Activated T-cell treated with anti-CD3 and anti-CD28 coated beads, Interleukin-2, amount 50 U/mL, for 72 hours (primary cell): ENCODE data around the gene JAM2. TPM values are rescaled to one million over a fixed set of nuclear protein-coding genes. Genes with fewer than 3 reads are reported as not detected.

Experiments used
- ATAC-seq, 2 donors: fragments of 150-1000 bp; cut with Tn5 transposase; replicated peaks in 1 of 2; 2 replicates each; pipeline ENCODE4 v1.10.0; 2021; ENCODE audit warnings: moderate library complexity in 2 of 2, mild to moderate bottlenecking in 1 of 2
- DNase-seq, 2 donors: peaks; one replicate each; pipeline ENCODE4 v3.0.0; 2021 to 2022; ENCODE audit warnings: mixed read lengths in 1 of 2
- H3K27ac Mint-ChIP-seq: one replicate; pipeline ENCODE4 v1.8.0; 2022; ENCODE audit warnings: mild to moderate bottlenecking, moderate library complexity, mixed read lengths
- H3K27me3 Mint-ChIP-seq: one replicate; pipeline ENCODE4 v1.8.0; 2022; ENCODE audit warnings: low read depth, mixed read lengths
- H3K36me3 Mint-ChIP-seq, 2 donors: one replicate each; pipeline ENCODE4 v1.8.0; 2022; ENCODE audit warnings: mixed read lengths in 2 of 2, mild to moderate bottlenecking in 1 of 2; ENCODE audit not compliant: insufficient read depth in 2 of 2
- H3K4me1 Mint-ChIP-seq: one replicate; pipeline ENCODE4 v1.8.0; 2022; ENCODE audit warnings: low read depth, mixed read lengths
- H3K4me3 Mint-ChIP-seq, 2 donors: one replicate each; pipeline ENCODE4 v1.8.0; 2022; ENCODE audit warnings: mild to moderate bottlenecking in 2 of 2, mixed read lengths in 2 of 2, moderate library complexity in 2 of 2
- H3K9me3 Mint-ChIP-seq, 2 donors: one replicate each; pipeline ENCODE4 v1.8.0; 2022; ENCODE audit warnings: mixed read lengths in 2 of 2
- total RNA-seq, 2 donors: library from RNA; stranded (reverse); gene quantifications; one replicate each; pipeline ENCODE4 v1.2.3, GENCODE V29; 2022

Gene JAM2
- total RNA-seq, 2 donors from 2014 or later, result 2.0 to 2.7 TPM

- ATAC-seq (peak; percentile 1 to 6), DNase-seq (peak; percentile 80 to 83)
- H3K4me1 Mint-ChIP-seq, result peaks cover 65% of the 10 kb centered on the region
- peak overlapping the region; percentile 97 for H3K4me3 Mint-ChIP-seq
- H3K27me3 Mint-ChIP-seq, result no peaks in the 10 kb centered on the region
- peak overlapping the region; percentile 100 for H3K27ac Mint-ChIP-seq
- peaks cover 7 to 10% of the 10 kb centered on the region in 2 donors for H3K36me3 Mint-ChIP-seq
- no peaks in the 10 kb centered on the region for H3K9me3 Mint-ChIP-seq
Observed at GRCh38 chr21:25735646-25736597, 96.9 kb downstream of the JAM2 start.

DNA sequence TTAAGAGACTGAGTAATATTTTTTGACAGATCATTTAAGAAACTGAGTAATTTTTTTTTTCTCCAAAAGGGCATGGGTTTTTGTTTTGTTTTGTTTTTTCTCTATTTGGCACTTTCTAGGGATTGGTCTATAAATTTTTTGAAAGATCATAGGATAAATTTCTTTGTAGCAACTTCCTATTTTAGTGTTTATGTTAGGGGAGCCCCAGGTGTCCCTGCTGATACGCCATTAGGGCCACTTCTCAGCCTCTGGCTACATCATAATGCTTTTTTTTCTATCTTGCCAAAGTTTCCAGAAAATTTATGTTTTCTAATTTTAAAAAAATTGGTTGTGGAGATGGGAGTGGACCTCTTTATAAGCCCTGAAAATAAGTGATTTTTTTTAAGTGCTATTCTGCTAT, 98.4 kb downstream of the JAM2 start:
- H3K4me1 Mint-ChIP-seq, result peaks cover 64% of the 10 kb centered on the region
- no peak for ATAC-seq
- H3K27ac Mint-ChIP-seq, result peak overlapping the region; percentile 28
- peak overlapping the region in 1 of 2 donors; percentile 97 for H3K4me3 Mint-ChIP-seq
- DNase-seq, result no peak
- peaks cover 10% of the 10 kb centered on the region in 2 donors for H3K36me3 Mint-ChIP-seq
- H3K27me3 Mint-ChIP-seq, result no peaks in the 10 kb centered on the region
- no peaks in the 10 kb centered on the region for H3K9me3 Mint-ChIP-seq

GRCh38 chr21:25742900-25743299, 103.8 kb downstream of the JAM2 start:
- H3K4me1 Mint-ChIP-seq, result peaks cover 26% of the 10 kb centered on the region
- H3K27ac Mint-ChIP-seq, result no peak overlapping the region
- H3K27me3 Mint-ChIP-seq, result no peaks in the 10 kb centered on the region
- H3K9me3 Mint-ChIP-seq, result no peaks in the 10 kb centered on the region
- H3K36me3 Mint-ChIP-seq, result peaks cover 0 to 2% of the 10 kb centered on the region in 2 donors
- DNase-seq (no peak), ATAC-seq (no peak)
- no peak overlapping the region for H3K4me3 Mint-ChIP-seq

DNA sequence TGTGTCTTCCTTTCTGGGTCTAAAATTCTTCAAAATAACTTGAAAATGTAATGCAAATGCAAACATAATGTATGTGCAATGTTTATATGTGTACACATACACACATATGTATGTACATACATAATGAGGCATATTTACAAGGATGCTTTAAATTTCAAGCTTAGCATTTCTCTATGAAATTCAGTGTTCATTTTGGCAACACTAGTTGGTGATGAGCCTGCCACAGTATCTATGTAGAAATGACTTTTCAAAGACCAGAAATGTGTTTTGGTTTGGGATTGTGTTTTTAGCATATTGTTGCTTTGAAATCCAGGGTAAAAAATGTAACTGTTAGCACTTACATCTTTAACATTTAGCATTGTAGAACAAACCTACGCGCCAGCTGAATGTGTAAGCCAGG, 105.8 kb downstream of the JAM2 start:
- Mint-ChIP-seq H3K36me3 (peaks cover 0 to 2% of the 10 kb centered on the region in 2 donors), H3K4me1 (peaks cover 13% of the 10 kb centered on the region), H3K27ac (no peak overlapping the region), H3K27me3 (no peaks in the 10 kb centered on the region), H3K4me3 (no peak overlapping the region), H3K9me3 (no peaks in the 10 kb centered on the region)
- ATAC-seq (no peak), DNase-seq (no peak)

DNA sequence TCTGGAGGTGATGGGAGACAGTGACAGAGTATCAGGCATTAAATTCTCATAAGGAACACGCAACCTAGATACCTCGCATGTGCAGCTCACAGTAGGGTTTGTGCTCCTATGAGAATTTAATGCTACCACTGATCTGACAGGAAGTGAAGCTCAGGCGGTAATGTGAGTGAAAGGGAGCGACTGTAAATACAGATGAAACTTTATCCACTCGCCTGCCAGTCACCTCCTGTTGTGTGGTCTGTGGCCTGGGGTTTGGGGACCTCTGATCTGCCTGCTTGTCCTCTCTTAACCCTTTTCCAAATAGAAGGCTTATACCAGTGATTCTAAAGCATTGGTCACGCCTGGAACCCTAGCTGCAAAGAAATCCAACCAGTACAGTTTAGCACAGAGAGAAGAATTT, 111.0 kb downstream of the JAM2 start:
- peak in 1 of 2 donors; percentile 20 for ATAC-seq

DNA sequence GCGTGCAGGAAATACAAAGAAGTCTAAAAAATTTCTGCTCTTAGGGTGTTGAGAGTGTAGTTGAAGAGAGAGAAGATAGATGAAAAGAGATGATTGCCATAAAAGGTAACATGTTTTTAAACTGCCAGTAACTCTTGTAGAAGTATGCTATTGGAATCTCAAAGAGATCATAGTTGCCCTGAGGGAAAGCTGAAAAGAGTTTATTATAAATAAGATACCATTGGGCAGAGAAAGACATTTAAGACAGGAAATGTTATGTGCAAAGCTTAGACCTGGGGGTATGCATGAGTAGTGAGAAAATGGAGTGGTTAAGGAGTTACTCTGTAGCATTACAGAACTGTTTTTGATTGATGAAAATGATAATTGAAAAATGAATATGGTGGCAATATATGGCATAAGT, 113.4 kb downstream of the JAM2 start:
- ATAC-seq, result no peak
- Mint-ChIP-seq H3K36me3 (peaks cover 3 to 18% of the 10 kb centered on the region in 2 donors), H3K9me3 (no peaks in the 10 kb centered on the region)

More for the DNA sequence above, 111.0 kb downstream of the JAM2 start:
- DNase-seq, result no peak
- Mint-ChIP-seq H3K27ac (peak overlapping the region; percentile 12), H3K9me3 (no peaks in the 10 kb centered on the region), H3K27me3 (no peaks in the 10 kb centered on the region), H3K4me1 (peaks cover 12% of the 10 kb centered on the region), H3K36me3 (peaks cover 3 to 15% of the 10 kb centered on the region in 2 donors), H3K4me3 (no peak overlapping the region)

GRCh38 chr21:25756190-25756932, 117.3 kb downstream of the JAM2 start:
- Mint-ChIP-seq H3K9me3 (no peaks in the 10 kb centered on the region), H3K4me3 (peak overlapping the region in 1 of 2 donors; percentile 11), H3K4me1 (peaks cover 19% of the 10 kb centered on the region), H3K36me3 (peaks cover 3 to 33% of the 10 kb centered on the region in 2 donors), H3K27ac (no peak overlapping the region), H3K27me3 (no peaks in the 10 kb centered on the region)
- ATAC-seq (no peak), DNase-seq (no peak)

More for the DNA sequence above, 113.4 kb downstream of the JAM2 start:
- peaks cover 20% of the 10 kb centered on the region for H3K4me1 Mint-ChIP-seq
- DNase-seq, result no peak
- no peaks in the 10 kb centered on the region for H3K27me3 Mint-ChIP-seq
- H3K27ac Mint-ChIP-seq, result peak overlapping the region; percentile 80
- no peak overlapping the region for H3K4me3 Mint-ChIP-seq

DNA sequence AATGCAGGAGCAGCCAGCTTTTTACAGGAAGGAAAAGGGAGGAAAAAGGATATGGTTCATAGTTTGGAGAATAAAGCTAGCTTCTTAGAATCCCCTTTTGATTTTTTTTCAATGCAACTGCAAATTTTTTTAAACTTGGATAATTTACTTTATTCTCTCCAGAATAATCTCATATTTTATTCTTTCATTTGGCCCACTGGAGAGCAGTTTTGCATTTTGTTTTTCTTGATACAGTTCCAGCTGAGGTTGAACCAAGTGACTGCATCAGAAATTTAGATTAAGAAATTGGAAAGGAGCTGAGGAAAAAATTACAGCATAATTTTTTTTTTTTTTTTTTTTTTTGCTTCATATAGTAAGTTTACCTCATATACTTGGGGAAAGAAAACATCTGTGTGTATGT, 118.5 kb downstream of the JAM2 start:
- Mint-ChIP-seq H3K9me3 (no peaks in the 10 kb centered on the region), H3K27me3 (no peaks in the 10 kb centered on the region), H3K36me3 (peaks cover 3 to 27% of the 10 kb centered on the region in 2 donors), H3K27ac (peak overlapping the region; percentile 59), H3K4me1 (peaks cover 19% of the 10 kb centered on the region), H3K4me3 (no peak overlapping the region)
- DNase-seq (no peak), ATAC-seq (no peak)

DNA sequence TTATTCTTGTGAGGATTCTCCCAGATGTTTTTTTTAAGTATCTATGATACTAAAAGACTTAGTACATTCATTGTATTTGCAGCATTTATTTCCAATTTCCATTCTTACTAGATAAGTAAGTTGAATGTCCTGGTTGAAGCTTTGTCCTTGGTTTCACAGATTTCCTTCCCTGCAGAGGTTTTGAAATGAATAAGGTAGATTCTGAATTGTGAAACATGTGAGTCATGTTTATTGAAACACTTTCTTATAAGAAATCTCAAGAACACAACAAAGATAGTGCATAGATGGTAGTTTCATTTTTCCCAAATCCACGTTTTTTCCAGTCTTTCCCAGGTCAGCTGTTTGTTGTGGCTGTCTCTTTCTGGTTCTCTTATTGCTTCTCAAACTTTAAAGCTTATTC, 120.5 kb downstream of the JAM2 start:
- Mint-ChIP-seq H3K27me3 (no peaks in the 10 kb centered on the region), H3K27ac (peak overlapping the region; percentile 76), H3K36me3 (peaks cover 2 to 23% of the 10 kb centered on the region in 2 donors), H3K4me3 (peak overlapping the region; percentile 17 to 47), H3K4me1 (peaks cover 19% of the 10 kb centered on the region), H3K9me3 (no peaks in the 10 kb centered on the region)
- ATAC-seq, result peak; percentile 39 to 54
- DNase-seq, result no peak

- peaks cover 2 to 25% of the 10 kb centered on the region in 2 donors for H3K36me3 Mint-ChIP-seq
- peaks cover 19% of the 10 kb centered on the region for H3K4me1 Mint-ChIP-seq
- ATAC-seq (peak in 1 of 2 donors; percentile 56), DNase-seq (no peak)
- no peaks in the 10 kb centered on the region for H3K9me3 Mint-ChIP-seq
- peak overlapping the region; percentile 17 to 47 for H3K4me3 Mint-ChIP-seq
- no peaks in the 10 kb centered on the region for H3K27me3 Mint-ChIP-seq
- H3K27ac Mint-ChIP-seq, result peak overlapping the region; percentile 76
Observed at GRCh38 chr21:25760061-25760460, 121.0 kb downstream of the JAM2 start.

- no peaks in the 10 kb centered on the region for H3K9me3 Mint-ChIP-seq
- H3K27me3 Mint-ChIP-seq, result no peaks in the 10 kb centered on the region
- H3K27ac Mint-ChIP-seq, result peak overlapping the region; percentile 76
- ATAC-seq, result no peak
- no peak overlapping the region for H3K4me3 Mint-ChIP-seq
- H3K36me3 Mint-ChIP-seq, result peaks cover 2 to 31% of the 10 kb centered on the region in 2 donors
- no peak for DNase-seq
- H3K4me1 Mint-ChIP-seq, result peaks cover 19% of the 10 kb centered on the region
Observed at GRCh38 chr21:25760677-25761076, 121.6 kb downstream of the JAM2 start.

GRCh38 chr21:25764065-25764464, 125.0 kb downstream of the JAM2 start:
- H3K4me3 Mint-ChIP-seq, result no peak overlapping the region
- H3K4me1 Mint-ChIP-seq, result peaks cover 11% of the 10 kb centered on the region
- H3K27ac Mint-ChIP-seq, result no peak overlapping the region
- H3K9me3 Mint-ChIP-seq, result no peaks in the 10 kb centered on the region
- DNase-seq, result no peak
- ATAC-seq, result no peak
- no peaks in the 10 kb centered on the region for H3K27me3 Mint-ChIP-seq
- H3K36me3 Mint-ChIP-seq, result peaks cover 2 to 27% of the 10 kb centered on the region in 2 donors
